H1 (cell line): ENCODE data around the gene SCP2. TPM values are rescaled to one million over a fixed set of nuclear protein-coding genes. Genes with fewer than 3 reads are reported as not detected.

Experiments used
- CTCF ChIA-PET: fragments of 300-600 bp; sonication (Branson Sonifier 250); formaldehyde crosslinking; loops from one replicate; lab custom pipeline; 2021; ENCODE audit not compliant: partially characterized antibody; lab: Charles Lee
- POLR2A ChIA-PET: fragments of 300-600 bp; sonication (Branson Sonifier 250); formaldehyde crosslinking; loops from one replicate; lab custom pipeline; 2021; ENCODE audit warnings: inconsistent platforms; ENCODE audit not compliant: partially characterized antibody; lab: Charles Lee
- DNase-seq, 2 experiments: peaks; one replicate each; pipeline versions ENCODE4 v3.0.0 to v3.0.0-alpha.2; 2010 to 2022; ENCODE audit warnings: low spot score in 2 of 2, low read depth in 1 of 2, mixed read lengths in 1 of 2
- FAIRE-seq: peaks from 2 replicates; lab custom pipeline; 2011; peaks lifted over from hg19 to GRCh38; lab: Jason Lieb, UNC
- H2AFZ ChIP-seq: 2 replicates; pipeline ENCODE4 v1.8.1; 2012; ENCODE audit warnings: low read length, inconsistent platforms
- H2AK5ac ChIP-seq: 2 replicates; pipeline ENCODE4 v1.6.1; 2013; ENCODE audit warnings: low read depth, low read length
- H2BK120ac ChIP-seq: replicated peaks from 2 replicates; pipeline ENCODE3; 2013; ENCODE audit warnings: low read depth, low read length, inconsistent platforms
- H2BK12ac ChIP-seq: 2 replicates; pipeline ENCODE4 v1.6.1; 2013; ENCODE audit warnings: low read depth, low read length
- H2BK15ac ChIP-seq: 2 replicates; pipeline ENCODE4 v1.6.1; 2013; ENCODE audit warnings: low read length
- H2BK20ac ChIP-seq: 2 replicates; pipeline ENCODE4 v1.6.1; 2013; ENCODE audit warnings: low read length
- H2BK5ac ChIP-seq: 2 replicates; pipeline ENCODE4 v1.6.1; 2013; ENCODE audit warnings: low read depth, low read length
- H3K14ac ChIP-seq: 2 replicates; pipeline ENCODE4 v1.6.1; 2013; ENCODE audit warnings: inconsistent platforms; ENCODE audit not compliant: insufficient read length
- H3K18ac ChIP-seq: 2 replicates; pipeline ENCODE4 v1.6.1; 2013; ENCODE audit warnings: low read length; ENCODE audit errors: extremely low read depth
- H3K23ac ChIP-seq: 2 replicates; pipeline ENCODE4 v1.6.1; 2013; ENCODE audit warnings: inconsistent platforms; ENCODE audit not compliant: insufficient read length
- H3K23me2 ChIP-seq: 2 replicates; pipeline ENCODE4 v1.6.1; 2013; ENCODE audit warnings: low read depth, low read length
- H3K27ac ChIP-seq: 2 replicates; pipeline ENCODE4 v1.6.1; 2011; ENCODE audit warnings: low read depth, low read length, inconsistent platforms
- H3K27me3 ChIP-seq, 4 experiments: replicated peaks in 1 of 4; 1 replicate in 1 of 4; 2 replicates in 3 of 4; pipeline versions ENCODE4 v1.6.1 to v1.8.1; 2011 to 2013; ENCODE audit warnings: low read length in 3 of 4, mild to moderate bottlenecking in 3 of 4, inconsistent platforms in 2 of 4, mixed read lengths in 2 of 4, moderate library complexity in 1 of 4; ENCODE audit not compliant: control insufficient read depth in 3 of 4, insufficient read depth in 3 of 4; ENCODE audit errors: extremely low read depth in 1 of 4
- H3K36me3 ChIP-seq, 4 experiments: 2 replicates each; pipeline versions ENCODE4 v1.6.1 to v1.8.1; 2011 to 2013; ENCODE audit warnings: mild to moderate bottlenecking in 4 of 4, low read length in 3 of 4, moderate library complexity in 2 of 4, control low read depth in 1 of 4, inconsistent platforms in 1 of 4; ENCODE audit not compliant: insufficient read depth in 4 of 4, control insufficient read depth in 2 of 4
- H3K4ac ChIP-seq: replicated peaks from 2 replicates; pipeline ENCODE3; 2013; ENCODE audit warnings: low read length, low read depth, mixed read lengths, inconsistent platforms; ENCODE audit not compliant: insufficient read length
- H3K4me1 ChIP-seq, 4 experiments: replicated peaks in 1 of 4; 1 replicate in 1 of 4; 2 replicates in 3 of 4; pipeline versions ENCODE4 v1.6.1 to v1.8.1; 2011 to 2013; ENCODE audit warnings: low read length in 3 of 4, inconsistent platforms in 2 of 4, mixed read lengths in 1 of 4; ENCODE audit not compliant: insufficient read depth in 4 of 4, control insufficient read depth in 3 of 4
- H3K4me2 ChIP-seq, 2 experiments: 2 replicates each; pipeline versions ENCODE4 v1.6.1 to v1.8.1; 2011 to 2013; ENCODE audit warnings: low read depth in 2 of 2, low read length in 2 of 2, control low read depth in 1 of 2, inconsistent platforms in 1 of 2, mild to moderate bottlenecking in 1 of 2; ENCODE audit not compliant: insufficient read depth in 1 of 2
- H3K4me3 ChIP-seq, 4 experiments: fragments of 200-600, 300-600 bp in 1 of 4; sonication (generic), shearing (Covaris generic), sonication (Bioruptor Twin) in 1 of 4; 2 replicates each; pipeline versions ENCODE4 v1.5.1 to v1.8.1; 2011 to 2016; ENCODE audit warnings: low read length in 4 of 4, low read depth in 3 of 4, control low read depth in 2 of 4, inconsistent platforms in 2 of 4, mild to moderate bottlenecking in 2 of 4, mixed read lengths in 1 of 4, moderate library complexity in 1 of 4; ENCODE audit not compliant: insufficient read depth in 2 of 4; ENCODE audit errors: extremely low read depth in 1 of 4
- H3K56ac ChIP-seq: replicated peaks from 2 replicates; pipeline ENCODE3; 2013; ENCODE audit warnings: low read depth, mild to moderate bottlenecking, mixed read lengths, low read length, inconsistent platforms; ENCODE audit not compliant: insufficient read length
- H3K79me1 ChIP-seq: 2 replicates; pipeline ENCODE4 v1.6.1; 2013; ENCODE audit warnings: low read depth, low read length, control low read depth
- H3K79me2 ChIP-seq, 2 experiments: 2 replicates each; pipeline versions ENCODE4 v1.6.1 to v1.8.1; 2012 to 2013; ENCODE audit warnings: low read length in 2 of 2, mild to moderate bottlenecking in 2 of 2, inconsistent platforms in 1 of 2; ENCODE audit not compliant: insufficient read depth in 2 of 2, control insufficient read depth in 1 of 2
- H3K9ac ChIP-seq, 4 experiments: replicated peaks in 1 of 4; 1 replicate in 1 of 4; 2 replicates in 3 of 4; pipeline versions ENCODE4 v1.6.1 to v1.8.1; 2011 to 2013; ENCODE audit warnings: low read depth in 3 of 4, low read length in 3 of 4, control low read depth in 2 of 4, mild to moderate bottlenecking in 2 of 4, moderate library complexity in 2 of 4, inconsistent platforms in 1 of 4; ENCODE audit errors: extremely low read depth in 1 of 4
- H3K9me3 ChIP-seq, 2 experiments: 2 replicates each; pipeline versions ENCODE4 v1.6.1 to v1.8.1; 2012 to 2013; ENCODE audit warnings: mild to moderate bottlenecking in 2 of 2, moderate library complexity in 2 of 2, control low read depth in 1 of 2, inconsistent platforms in 1 of 2, low read depth in 1 of 2, low read length in 1 of 2, mixed read lengths in 1 of 2; ENCODE audit not compliant: insufficient read depth in 2 of 2
- H4K20me1 ChIP-seq, 2 experiments: replicated peaks in 1 of 2; 2 replicates each; pipeline versions ENCODE3 to v1.8.1; 2011 to 2013; ENCODE audit warnings: inconsistent platforms in 2 of 2, low read length in 2 of 2, mild to moderate bottlenecking in 1 of 2; ENCODE audit not compliant: insufficient read depth in 2 of 2, control insufficient read depth in 1 of 2
- H4K5ac ChIP-seq: 2 replicates; pipeline ENCODE4 v1.6.1; 2013; ENCODE audit warnings: low read length, low read depth, mixed read lengths, inconsistent platforms; ENCODE audit not compliant: insufficient read length
- H4K8ac ChIP-seq: 2 replicates; pipeline ENCODE4 v1.8.0; 2013; ENCODE audit warnings: mild to moderate bottlenecking, moderate library complexity, low read length, inconsistent platforms; ENCODE audit not compliant: insufficient read depth; ENCODE audit errors: extremely low read depth
- H4K91ac ChIP-seq: replicated peaks from 2 replicates; pipeline ENCODE3; 2013; ENCODE audit warnings: low read length, mixed read lengths, inconsistent platforms; ENCODE audit not compliant: insufficient read length
- PHF8 ChIP-seq: fragments of 200-600 bp; sonication (generic); conservative IDR thresholded peaks from 2 replicates; pipeline ENCODE4 v1.7.1; 2012; ENCODE audit warnings: low read depth, mild to moderate bottlenecking, inconsistent platforms, low read length, moderate library complexity
- RBBP5 ChIP-seq: IDR thresholded peaks from 2 replicates; pipeline ENCODE4 v1.7.1; 2012; ENCODE audit warnings: low read depth, mild to moderate bottlenecking, inconsistent platforms, low read length, moderate library complexity, borderline replicate concordance
- WGBS, 2 experiments: shearing (Covaris generic) in 1 of 2; methylation state at CpG; one replicate each; pipeline versions ENCODE4 v1.1.6 to v1.1.7; 2013 to 2015; ENCODE audit warnings: low lambda C conversion rate in 2 of 2, mixed read lengths in 2 of 2, inconsistent platforms in 1 of 2, low coverage in 1 of 2, missing lambda C conversion rate in 1 of 2; ENCODE audit not compliant: insufficient replicate concordance in 2 of 2, insufficient coverage in 1 of 2, insufficient read length in 1 of 2; ENCODE audit errors: extremely low coverage in 1 of 2, missing lambda C conversion rate in 1 of 2; 5-methylcytosine and 5-hydroxymethylcytosine counted together
- polyA plus RNA-seq, 7 experiments: library from polyadenylated mRNA; depleted of rRNA in 3 of 7; stranded (reverse) in 5 of 7; unstranded in 2 of 7; fragments of >200 nt in 5 of 7; fragments of 200-250 nt in 2 of 7; gene quantifications; 1 replicate in 5 of 7; 2 replicates in 1 of 7; 4 replicates in 1 of 7; pipeline versions ENCODE4 v1.2.1 to v1.2.3, GENCODE V29; 2011 to 2013; ENCODE audit warnings: missing spikeins in 2 of 7, mixed read lengths in 2 of 7
- total RNA-seq: library from RNA; stranded (reverse); fragmentation: NEBNext Ultra II Directional; extraction: Animal tissue kit (Norgen Biotek cat#: 25700); gene quantifications from 2 replicates; pipeline ENCODE4 v1.2.1, GENCODE V29; 2021

The SCP2 gene
- total and polyA plus RNA-seq, 2 of the 8 experiments (the other 6 are each of a cell fraction or from before 2014, with no cell fraction given) = 20.9 to 54.3 TPM

GRCh38 chr1:52907068-52907811 is 19.8 kb upstream of the SCP2 start:
- Histone ChIP-seq H3K23me2 (no peaks in the 10 kb centered on the region), H3K23ac (no peak overlapping the region), H2BK15ac (no peak overlapping the region), H2BK20ac (no peak overlapping the region), H3K36me3 (no peaks in the 10 kb centered on the region; a peak in 1 of 8 replicates), H3K27me3 (no peaks in the 10 kb centered on the region), H3K9me3 (no peaks in the 10 kb centered on the region), H2AK5ac (no peak overlapping the region), H3K9ac (no peak overlapping the region), H3K4me1 (peaks cover 0 to 8% (median 3%) of the 10 kb centered on the region in 4 experiments; a peak in 6 of 7 replicates), H2BK5ac (no peak overlapping the region), H4K5ac (no peak overlapping the region), H3K14ac (no peak overlapping the region), H2BK120ac (no peak overlapping the region), H4K20me1 (no peaks in the 10 kb centered on the region), H2AFZ (no peak overlapping the region), H3K79me1 (no peaks in the 10 kb centered on the region), H3K4me2 (no peak overlapping the region), H3K4me3 (no peak overlapping the region), H3K56ac (no peak overlapping the region), H3K4ac (no peak overlapping the region), H2BK12ac (no peak overlapping the region), H4K8ac (no peak overlapping the region), H4K91ac (no peak overlapping the region), H3K79me2 (no peaks in the 10 kb centered on the region), H3K18ac (no peak overlapping the region), H3K27ac (no peak overlapping the region)
- ChIA-PET POLR2A (interaction anchor here (2.1 kb wide), 1 partner anchor 21 kb away, joined by 4 read pairs; no protein-coding TSS in a partner anchor), CTCF (interaction anchor here (1.0 to 3.6 kb wide), 4 partner anchors 9 to 279 kb away, joined by 3 to 39 read pairs (median 20); partner anchors contain the start of gene ECHDC2)
- DNase-seq (no peak), FAIRE-seq (no peak)
- 83% methylated on average over 5 of the region's 9 CpGs; no CpG with 5 or more reads in 1 of the 2 experiments for WGBS, 2 experiments
- TF ChIP-seq RBBP5 (no peak), PHF8 (no peak)
